Measurements from ENCODE around the gene OR2F2.

OR2F2 gene

DNA sequence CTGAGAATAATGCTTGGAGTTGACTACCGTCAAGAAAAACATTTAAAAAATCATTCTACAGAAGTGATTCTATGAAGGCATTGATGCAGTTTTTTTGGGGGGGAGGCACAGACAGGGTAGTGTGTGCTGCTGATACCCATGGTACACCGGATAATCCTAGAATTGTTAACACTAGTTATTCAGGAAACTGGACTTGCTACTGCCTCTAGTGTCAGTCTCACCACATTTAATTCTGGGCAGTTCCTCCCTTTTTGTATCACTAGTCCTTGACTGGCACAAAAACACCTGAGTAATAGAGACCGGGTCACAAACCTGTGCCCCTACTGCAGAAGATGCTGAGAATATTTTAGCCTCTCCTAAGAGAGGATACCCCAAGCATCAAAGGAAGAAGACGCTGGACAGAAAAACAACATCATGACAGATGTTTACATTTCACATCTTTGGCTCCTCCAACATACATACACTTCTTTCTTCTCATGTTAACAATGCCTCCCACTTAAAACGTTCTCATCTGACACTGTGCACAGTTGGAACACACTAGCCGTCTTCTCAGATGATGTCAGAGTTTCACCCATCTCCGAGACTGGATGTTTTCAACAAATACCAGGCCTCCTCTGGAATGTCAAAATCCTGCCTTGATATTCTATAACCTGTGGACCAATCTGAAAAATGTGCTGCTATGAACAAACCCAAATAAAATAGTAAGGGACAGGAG, 19.9 kb upstream of the OR2F2 start:
- peak; percentile 30 for DNase-seq (ENCODE audit: low spot score)

DNA sequence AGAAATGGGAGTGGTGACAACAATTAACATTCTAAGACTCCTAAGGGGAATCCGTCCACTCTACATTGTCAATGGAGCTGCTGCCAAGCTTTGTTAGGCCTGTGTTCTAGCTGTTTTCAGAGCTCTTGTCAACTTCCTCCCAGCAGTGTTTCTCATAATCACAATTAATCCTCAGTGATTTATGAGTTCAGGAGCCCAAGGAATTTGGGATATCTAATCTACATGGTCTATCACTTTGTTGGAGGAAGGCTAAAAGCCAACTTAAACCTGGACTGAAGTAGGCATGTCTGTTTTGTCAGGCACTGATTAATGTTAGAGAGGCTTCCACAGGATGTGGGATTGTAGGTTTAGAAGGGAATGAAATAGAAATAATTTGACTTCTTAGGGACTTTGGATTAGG, 10.2 kb upstream of the OR2F2 start:
- DNase-seq (ENCODE audit: low spot score) = no peak

DNA sequence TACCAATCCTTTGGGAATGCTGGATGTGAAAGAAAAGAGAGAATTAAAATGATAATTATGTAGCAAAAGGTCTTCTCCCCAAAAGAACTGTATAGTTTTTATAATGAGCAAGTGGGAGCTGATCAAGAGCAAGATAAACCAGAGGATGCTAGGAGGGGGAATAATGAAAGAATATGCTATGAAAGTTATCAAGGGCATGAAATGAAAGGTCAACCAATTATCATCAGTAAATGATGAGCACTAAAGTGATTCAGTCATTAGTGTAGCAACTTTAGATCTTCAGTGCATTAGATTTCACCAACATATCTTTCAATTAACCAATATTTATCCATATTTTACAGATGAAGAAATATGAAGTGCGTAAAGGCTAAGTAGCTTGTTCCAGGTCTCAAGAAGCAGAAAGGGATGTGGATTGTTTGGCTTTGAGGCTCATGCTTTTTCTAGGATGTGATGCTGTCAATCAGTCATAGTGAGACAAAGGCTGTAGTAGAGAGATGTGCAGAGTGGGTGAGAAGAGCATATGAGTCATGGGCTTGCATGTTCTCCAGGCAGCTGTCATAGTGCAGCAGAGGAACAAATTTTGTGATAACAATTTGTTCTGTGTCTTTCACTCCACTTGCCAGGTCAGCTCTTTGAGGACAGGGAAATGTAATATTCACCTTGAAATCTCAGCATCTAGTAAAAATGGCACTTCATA, 5.7 kb upstream of the OR2F2 start:
- DNase-seq (ENCODE audit: low spot score) = peak; percentile 61

DNA sequence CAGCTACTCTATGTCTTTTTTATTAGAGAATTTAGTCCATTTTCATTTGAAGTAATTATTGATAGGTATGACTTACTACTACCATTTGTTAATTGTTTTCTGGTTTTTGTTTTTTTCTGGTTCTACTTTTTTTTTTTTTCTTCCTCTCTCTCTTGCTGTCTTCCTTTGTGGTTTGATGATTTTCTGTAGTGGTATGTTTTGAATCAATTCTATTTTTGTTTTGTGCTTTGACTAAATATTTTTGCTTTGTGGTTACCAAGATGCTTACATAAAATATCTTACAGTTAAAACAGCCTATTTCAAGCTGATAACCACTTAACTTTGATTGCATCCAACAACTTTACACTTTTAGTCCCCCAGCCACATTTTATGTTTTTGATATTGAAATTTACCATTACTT, 3.3 kb upstream of the OR2F2 start:
- no peak for DNase-seq (ENCODE audit: low spot score)

DNA sequence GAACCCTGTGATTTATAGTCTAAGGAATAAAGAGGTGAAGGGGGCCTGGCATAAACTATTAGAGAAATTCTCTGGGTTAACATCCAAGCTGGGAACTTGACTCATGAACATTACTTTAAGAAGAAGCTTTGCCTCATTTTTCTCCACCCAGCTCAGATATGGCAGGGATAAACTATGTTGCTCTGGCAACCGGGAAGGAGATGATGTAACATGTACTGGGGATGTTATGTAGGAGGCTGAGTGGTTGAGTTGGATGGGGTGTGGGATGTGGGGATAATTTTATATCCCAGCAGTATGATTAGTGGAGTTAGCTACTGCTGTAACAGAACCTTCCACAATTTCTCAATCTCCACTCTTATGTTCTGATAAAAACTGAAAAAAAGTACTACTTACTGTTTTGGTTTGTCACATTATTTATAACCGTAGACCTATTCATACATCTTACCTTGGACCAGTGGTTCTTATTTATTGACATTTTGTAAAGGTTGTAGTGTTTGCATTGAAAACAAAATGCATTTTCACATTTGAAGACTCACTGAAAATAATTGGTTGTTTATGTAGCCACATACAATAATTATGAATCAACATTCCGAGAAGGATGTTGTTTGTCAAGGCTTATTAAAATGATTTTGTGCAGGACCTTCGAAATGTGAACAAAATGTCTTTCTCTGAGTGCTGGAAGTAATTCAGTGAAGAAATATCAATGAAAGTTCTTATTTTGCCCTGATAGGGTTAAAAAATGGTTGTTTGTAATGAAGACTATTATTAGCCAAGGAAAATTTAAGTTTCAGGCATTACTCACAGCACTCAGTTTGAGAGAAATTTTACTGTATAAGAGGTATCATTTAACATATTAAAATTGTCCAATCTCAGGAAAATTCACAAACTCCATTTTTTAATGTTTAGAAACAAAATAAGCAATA, 1.3 kb downstream of the OR2F2 start:
- peak; percentile 23 for DNase-seq (ENCODE audit: low spot score)

DNA sequence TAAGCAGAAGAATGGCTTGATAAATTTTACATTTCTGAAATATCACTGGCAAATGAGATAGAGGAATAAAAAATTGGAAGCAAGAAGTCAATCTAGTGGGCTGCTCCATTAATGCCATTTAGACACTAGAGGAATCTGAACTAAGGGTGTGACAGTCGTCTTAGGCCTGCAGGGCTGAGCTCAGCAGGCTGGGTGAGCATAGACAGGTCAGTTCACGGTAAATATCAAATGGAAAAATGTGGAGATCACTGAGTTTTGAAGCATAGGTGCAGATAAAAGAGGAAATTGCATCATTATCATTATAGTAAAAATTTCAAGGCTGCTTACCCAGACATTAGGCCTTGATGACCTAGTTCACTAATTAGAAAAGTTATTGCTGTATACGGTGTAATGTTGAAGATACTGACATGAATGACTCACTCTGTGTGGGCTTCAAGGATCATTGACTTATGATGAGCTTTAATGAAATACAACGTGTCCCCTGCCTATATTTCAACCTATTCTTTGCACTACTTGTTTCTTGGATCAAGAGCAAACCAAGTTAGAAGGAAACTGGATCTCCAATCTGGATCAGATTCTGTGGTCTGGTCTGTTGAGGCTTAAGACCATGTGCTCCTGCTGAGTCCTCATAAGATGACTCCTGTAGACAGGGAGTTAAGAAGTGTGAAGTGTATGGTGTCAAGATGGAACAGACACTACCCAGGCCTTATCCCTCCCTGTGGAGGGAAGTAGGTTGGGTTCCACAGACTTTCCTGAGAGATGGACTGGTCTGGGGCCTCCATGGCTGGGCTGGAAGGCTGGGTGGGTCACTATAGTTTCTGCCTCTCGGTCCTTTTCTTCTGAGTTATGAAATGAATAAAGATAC, 3.6 kb downstream of the OR2F2 start:
- DNase-seq (ENCODE audit: low spot score) = no peak

DNA sequence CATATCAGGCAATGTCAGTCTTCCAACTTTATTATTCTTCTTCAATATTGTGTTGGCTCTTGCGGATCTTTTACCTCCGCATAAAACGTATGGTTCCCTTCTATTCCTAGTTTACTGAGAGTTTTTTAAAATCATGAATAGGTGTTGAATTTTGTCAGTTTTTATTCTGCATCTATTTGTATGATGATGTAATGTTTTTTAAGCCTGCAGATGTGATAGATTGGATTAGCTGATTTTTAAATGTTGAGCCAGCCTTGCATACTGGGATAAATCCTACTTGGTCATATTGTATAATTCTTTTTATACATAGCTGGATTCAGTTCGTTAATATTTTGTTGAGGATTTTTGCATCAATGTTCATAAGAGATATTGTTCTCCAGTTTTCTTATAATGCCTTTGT, 10.4 kb downstream of the OR2F2 start:
- no peak for DNase-seq (ENCODE audit: low spot score)

DNA sequence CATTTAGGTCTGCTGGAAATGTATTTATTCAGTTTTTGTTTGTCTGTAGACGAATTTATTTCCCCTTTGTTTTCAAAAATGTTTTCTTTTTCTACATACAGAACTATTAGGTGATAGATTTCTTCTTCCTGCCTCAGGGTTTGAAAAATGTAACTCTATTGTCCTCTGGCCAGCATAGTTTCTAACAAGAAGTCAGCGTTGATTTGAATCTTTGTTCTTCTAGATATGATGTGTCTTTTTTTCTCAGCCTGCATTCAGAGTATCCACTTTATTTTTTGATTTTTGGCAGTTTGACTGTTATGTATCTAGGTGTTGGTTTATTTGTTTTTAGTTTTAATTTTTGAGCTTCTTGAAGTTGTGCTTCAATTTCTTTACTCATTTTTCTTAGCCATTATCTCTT, 12.1 kb downstream of the OR2F2 start:
- DNase-seq (ENCODE audit: low spot score) = no peak

DNA sequence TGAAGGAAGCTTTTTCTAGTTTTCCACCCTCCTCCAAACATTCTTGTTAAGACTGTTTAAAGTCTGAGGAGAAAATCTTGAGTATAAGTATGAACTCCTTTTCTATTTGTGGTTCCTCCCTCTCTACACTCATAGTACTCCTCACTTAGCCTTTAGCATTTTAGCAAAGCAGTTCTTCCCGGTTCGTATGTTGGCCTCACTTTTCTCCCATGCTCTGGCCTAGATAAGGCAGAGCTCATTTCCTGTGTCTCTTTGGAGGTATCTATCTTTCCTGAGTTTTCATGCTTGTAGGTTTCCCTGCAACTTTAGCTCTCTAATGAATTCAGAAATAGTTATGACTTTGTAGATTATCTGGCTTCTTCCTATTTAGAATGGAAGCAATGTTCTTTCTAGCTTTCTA, 13.7 kb downstream of the OR2F2 start:
- no peak for DNase-seq (ENCODE audit: low spot score)

DNA sequence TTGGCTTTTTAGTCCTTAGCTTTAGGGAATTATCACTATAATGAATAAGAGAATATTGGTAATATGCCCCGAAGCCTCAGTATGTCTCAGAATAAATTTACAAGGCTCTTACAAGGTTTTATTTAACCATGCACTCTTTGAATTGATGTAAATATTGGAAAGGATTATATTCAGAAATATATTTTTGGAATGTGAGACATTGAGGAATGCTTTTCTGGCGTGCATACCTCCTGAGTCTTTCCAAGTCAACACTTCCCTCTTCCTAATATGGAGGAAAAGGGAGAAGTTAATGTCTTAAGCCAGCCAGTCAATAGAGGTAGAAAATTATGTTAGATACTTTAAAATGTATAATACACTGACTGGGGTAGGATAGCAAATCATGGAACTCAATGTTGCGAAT, 18.4 kb downstream of the OR2F2 start:
- no peak for DNase-seq (ENCODE audit: low spot score)

DNA sequence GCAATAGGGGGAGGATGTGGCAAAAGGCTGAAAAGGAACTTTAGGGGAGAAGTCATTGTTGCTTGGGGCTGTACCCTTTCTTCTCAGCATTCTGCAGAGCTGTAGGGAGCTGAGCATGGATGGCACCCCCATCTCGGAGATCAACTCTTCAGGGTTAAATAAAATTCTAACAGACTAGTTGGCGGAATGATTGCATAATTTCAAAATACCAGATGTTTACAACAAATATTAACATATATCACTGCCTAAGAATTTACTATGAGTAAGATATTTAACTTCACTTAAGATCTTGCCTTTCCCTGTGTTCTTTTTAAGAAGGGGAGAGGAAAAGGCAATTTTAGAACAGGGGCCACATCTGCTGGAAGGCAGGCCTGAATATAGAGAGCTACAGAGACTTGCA, 19.1 kb downstream of the OR2F2 start:
- DNase-seq (ENCODE audit: low spot score) = no peak

DNA sequence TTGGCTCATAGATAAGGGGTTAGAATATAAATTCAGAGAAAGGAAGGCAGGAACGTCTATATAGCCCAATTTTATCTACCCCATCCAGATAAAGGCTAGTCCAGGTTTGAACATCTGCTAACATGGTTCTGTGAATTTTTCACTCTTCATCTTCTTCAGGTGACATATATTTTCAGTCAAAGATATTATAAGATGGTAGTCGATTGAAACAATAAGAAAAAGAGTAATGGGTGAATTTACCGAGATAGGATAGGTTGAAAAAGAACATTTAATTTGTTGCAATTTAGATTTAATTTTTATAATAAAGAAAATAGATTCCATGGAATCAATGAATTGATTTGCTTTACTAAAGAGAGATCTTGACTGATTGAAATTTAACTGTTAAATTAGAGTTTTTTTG, 19.5 kb downstream of the OR2F2 start, which contains the start of gene OR2F1:
Gene OR2F1 (plus strand): TSS at position 301 of the 400 bp plus-strand sequence. CDS start 5,127 bp downstream, outside the sequence.
- no peak for DNase-seq (ENCODE audit: low spot score)

DNA sequence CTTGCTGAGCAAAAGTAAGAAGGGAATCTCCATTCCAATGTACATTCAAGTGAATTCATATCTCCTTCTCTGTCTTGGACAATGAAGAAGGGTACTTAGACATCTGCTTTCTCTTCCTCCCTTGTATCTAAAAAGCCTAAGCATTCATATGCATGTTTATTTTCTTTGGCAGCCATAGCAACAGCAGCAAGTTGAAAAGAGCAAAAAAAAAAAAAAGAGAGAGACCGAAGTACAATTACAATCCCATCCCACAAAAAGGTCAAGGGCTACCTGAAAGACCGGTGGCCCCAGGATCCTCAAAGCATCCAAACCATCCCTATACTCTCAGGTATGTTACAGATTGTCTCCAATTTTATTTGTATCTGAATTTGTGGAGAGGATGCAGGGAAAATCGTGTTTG, 23.7 kb downstream of the OR2F2 start:
- no peak for DNase-seq (ENCODE audit: low spot score)

DNA sequence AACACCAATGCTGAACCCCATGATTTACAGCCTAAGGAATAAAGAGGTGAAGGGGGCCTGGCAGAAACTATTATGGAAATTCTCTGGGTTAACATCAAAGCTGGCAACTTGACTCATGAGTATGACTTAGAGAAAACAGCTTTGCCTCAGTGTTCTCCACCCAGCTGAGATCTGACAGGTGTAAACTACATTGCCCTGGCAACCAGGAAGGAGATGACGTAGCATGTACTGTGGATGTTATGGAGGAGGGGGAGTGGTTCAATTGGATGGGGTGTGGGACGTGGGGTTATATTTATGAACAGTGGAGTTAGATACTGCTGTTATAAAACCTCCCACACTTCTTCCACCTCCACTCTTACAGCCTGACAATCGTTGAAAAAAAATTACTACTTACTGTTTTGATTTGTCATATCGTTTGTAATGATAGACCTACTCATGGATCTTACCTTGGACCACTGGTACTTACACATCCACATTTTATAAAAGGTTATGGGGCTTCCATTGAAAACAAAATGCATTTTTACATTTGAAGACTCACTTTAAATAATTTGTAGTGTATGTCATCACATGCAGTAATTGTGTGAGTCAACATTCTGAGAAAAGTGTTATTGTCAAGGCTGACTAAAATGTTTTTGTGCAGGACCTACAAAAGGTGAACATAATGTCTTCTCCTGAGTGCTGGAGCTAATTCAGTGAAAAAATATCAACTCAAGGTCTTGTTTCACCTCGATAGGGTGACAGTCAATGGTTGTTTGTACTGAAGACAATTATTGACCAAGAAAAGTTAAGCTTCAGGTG, 26.0 kb downstream of the OR2F2 start:
- DNase-seq (ENCODE audit: low spot score) = peak; percentile 11

DNA sequence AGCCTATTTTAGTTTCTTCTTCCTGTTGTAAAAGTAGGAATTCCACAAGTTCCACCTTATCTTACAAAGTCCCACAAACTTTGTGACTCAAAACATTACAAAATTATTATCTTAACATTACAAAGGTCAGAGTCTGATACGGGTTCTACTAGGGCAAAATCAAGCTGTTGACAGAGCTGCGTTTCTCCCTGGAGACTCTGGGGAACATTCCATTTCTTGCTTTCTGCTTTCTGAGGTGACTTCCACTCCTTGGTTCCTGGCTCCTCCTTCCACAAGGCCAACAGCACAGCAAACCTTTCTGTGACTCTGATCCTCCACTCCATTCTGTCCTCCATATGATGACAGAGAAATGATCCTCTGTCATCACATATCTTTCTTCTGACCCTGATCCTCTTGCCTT, 30.2 kb downstream of the OR2F2 start:
- no peak for DNase-seq (ENCODE audit: low spot score)

DNA sequence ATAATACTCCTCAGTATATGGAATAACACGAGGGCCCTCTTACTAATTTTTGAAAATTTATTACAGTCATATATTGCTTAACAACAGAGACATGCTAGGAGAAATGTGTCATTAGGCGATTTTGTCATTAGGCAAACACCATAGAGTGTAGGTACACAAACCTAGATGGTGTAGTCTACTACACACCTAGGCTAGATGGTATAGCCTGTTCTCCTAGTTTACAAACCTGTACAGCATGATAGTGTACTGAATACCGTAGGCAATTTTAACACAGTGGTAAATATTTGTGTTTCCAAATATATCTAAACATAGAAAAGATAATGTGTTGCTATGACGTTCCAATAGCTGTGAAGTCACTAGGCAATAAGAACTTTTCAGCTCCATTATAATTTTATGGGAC, 32.4 kb downstream of the OR2F2 start:
- no peak for DNase-seq (ENCODE audit: low spot score)

DNA sequence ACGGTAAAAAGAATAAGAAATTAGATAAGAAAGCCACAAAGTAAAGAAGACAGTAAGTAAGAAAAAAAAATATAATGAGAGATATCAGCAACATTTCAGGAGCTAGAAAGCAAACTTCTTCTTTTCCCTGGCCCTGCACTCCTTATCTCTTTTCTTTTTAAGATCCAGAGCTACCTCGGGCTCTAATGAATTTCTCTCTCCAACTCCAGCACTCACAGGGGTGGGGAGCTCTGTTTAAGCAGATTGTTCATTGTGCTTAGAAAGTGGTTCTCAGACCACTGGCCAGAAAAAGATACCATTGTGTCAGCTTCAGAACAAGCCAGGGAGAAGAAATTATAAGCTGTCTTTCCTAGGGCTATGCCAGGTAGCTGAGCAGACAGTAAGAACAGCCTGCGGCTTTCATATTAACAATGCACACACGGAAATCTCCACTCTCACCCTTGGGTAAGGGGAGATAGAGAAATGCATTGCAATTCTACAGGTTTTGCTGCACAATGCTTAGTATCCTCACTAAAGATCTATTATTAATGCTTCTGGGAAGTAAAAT, 38.9 kb downstream of the OR2F2 start:
- no peak for DNase-seq (ENCODE audit: low spot score)

DNA sequence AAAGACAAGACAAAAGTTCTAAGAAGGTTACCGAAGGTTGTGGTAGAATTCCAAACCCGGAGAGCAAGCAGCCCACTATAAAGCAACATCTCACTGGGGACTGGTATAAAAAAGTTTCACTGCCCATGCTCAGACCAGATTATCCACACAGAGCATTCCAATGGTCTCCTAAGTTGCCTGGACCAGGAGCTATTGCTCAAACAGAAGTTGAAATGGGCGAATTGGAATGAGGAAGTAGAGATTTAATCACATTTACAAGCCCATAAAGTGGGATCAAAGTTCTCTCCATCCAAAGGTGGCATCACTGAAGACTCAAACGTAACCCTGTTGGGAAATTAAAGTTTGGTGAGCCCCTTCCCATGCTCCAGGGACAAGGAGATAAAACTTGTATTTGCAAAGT, 39.4 kb downstream of the OR2F2 start:
- no peak for DNase-seq (ENCODE audit: low spot score)

DNA sequence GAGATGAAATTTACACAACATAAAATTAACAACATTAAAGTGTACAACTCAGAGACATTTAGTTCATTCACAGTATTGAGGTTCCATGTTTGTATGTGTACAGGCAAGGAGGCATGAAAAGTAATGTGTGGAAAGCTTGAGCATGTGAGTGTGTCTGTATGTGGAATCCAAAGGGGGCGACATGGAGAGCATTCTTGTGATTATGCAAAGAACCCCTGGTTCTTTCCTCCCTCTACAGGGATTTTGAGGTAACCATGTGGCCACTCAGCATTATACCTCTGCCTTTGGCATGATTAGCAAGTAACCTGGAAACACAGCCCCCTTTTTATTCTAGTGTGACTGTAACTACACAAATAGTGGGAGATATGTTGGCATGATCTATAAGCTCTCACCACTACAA, 40.6 kb downstream of the OR2F2 start:
- peak; percentile 47 for DNase-seq (ENCODE audit: low spot score)

DNA sequence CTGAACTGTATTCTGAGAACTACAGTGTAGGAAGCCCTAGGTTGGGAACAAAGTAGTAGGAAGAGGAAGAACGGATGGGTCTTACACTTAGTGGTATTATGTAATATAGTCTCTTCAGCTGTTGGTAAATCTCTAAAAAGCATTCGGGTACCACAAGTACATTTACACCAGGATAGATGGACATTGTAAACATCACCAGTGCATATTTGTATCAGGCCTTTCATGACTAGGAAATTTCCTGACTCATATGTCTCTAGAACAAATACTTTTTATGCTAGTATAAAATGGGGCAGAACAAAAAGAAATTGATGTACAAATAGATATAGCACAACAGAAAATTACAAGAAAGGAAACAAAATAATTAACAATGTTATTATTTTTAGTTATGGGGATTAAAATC, 43.6 kb downstream of the OR2F2 start:
- DNase-seq (ENCODE audit: low spot score) = no peak

DNA sequence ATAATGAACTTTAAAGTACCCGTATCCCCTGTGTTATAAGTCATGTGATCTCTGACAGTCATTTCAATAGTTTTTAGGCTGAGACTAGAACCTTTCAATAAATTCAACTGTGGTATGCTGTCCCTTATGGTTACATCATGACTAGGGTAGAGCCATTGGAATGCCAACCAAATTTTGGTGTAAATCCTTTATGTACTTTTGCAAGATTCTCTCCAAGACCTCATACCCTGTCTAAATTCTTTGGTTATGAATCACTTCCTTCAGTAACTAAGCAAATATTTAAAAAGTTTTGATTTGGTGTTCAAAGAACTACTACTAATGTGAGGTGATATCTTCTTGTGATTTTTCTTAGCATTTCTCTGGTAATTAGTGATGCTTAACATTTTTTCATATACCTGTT, 44.3 kb downstream of the OR2F2 start:
- DNase-seq (ENCODE audit: low spot score) = peak; percentile 75
